Urinary bladder (tissue), 4 donors: ENCODE measurements around the gene STBD1. TPM values are rescaled to one million over a fixed set of nuclear protein-coding genes. Genes with fewer than 3 reads are reported as not detected.

Experiments used
- DNase-seq: peaks from one replicate; pipeline ENCODE4 v3.0.0-alpha.2; 2015; ENCODE audit errors: extremely low spot score
- H3K27ac ChIP-seq: one replicate; pipeline ENCODE4 v1.5.1; 2013; ENCODE audit warnings: low read depth, mild to moderate bottlenecking, moderate library complexity
- H3K36me3 ChIP-seq: one replicate; pipeline ENCODE4 v1.6.1; 2013; ENCODE audit warnings: mild to moderate bottlenecking, moderate library complexity; ENCODE audit not compliant: insufficient read depth
- H3K4me1 ChIP-seq: one replicate; pipeline ENCODE4 v1.6.1; 2013; ENCODE audit warnings: mild to moderate bottlenecking, moderate library complexity; ENCODE audit not compliant: insufficient read depth
- H3K4me3 ChIP-seq: one replicate; pipeline ENCODE4 v1.5.1; 2013; ENCODE audit warnings: low read depth, low read length
- WGBS: extraction: QIAGEN DNeasy Blood & Tissue Kit; methylation state at CpG from one replicate; pipeline ENCODE4 v1.1.7; 2013; 5-methylcytosine and 5-hydroxymethylcytosine counted together
- polyA plus RNA-seq: library from polyadenylated mRNA; stranded (reverse); fragments of 200-250 nt; gene quantifications from one replicate; pipeline ENCODE4 v1.2.3, GENCODE V29; 2013
- total RNA-seq: library from RNA; depleted of rRNA; stranded (reverse); fragments of >200 nt; gene quantifications from one replicate; pipeline ENCODE4 v1.2.3, GENCODE V29; 2014
- donor health status: healthy with polysubstance abuse.
- donor health status: healthy.

STBD1 gene
- total RNA-seq (9.1 TPM), polyA plus RNA-seq (22.5 TPM)

GRCh38 chr4:76305971-76306881 is at the start of gene STBD1:
Gene STBD1 (plus strand): TSS chr4:76306733. CDS start chr4:76306770, 37 bp downstream.
- peak within 1 kb of the TSS; percentile 87 for H3K27ac ChIP-seq
- peak; percentile 4 for DNase-seq
- under 1% methylated on average over 85 of the region's 85 CpGs for WGBS
- H3K4me1 ChIP-seq: peaks cover 3% of the 10 kb centered on the region
- no peaks in the 10 kb centered on the region for H3K36me3 ChIP-seq
- peak within 1 kb of the TSS; percentile 75 for H3K4me3 ChIP-seq

GRCh38 chr4:76256968-76257367 is 49.6 kb upstream of the STBD1 start:
- WGBS: 88% methylated on average over 1 of the region's 1 CpG
- H3K4me3 ChIP-seq: no peak overlapping the region
- DNase-seq: no peak
- H3K27ac ChIP-seq: no peak overlapping the region
- H3K36me3 ChIP-seq: no peaks in the 10 kb centered on the region
- no peaks in the 10 kb centered on the region for H3K4me1 ChIP-seq

- WGBS: 95% methylated on average over 3 of the region's 3 CpGs
- H3K36me3 ChIP-seq: no peaks in the 10 kb centered on the region
- no peaks in the 10 kb centered on the region for H3K4me1 ChIP-seq
- no peak overlapping the region for H3K27ac ChIP-seq
- no peak overlapping the region for H3K4me3 ChIP-seq
- DNase-seq: no peak
Measured at GRCh38 chr4:76257824-76258223, 48.7 kb upstream of the STBD1 start.

GRCh38 chr4:76260571-76260970 is 46.0 kb upstream of the STBD1 start:
- no peak overlapping the region for H3K27ac ChIP-seq
- no peak overlapping the region for H3K4me3 ChIP-seq
- no peak for DNase-seq
- WGBS: 84% methylated on average over 1 of the region's 1 CpG
- H3K36me3 ChIP-seq: no peaks in the 10 kb centered on the region
- H3K4me1 ChIP-seq: no peaks in the 10 kb centered on the region

- DNase-seq: no peak
- Histone ChIP-seq H3K4me3 (no peak overlapping the region), H3K36me3 (no peaks in the 10 kb centered on the region), H3K27ac (no peak overlapping the region), H3K4me1 (no peaks in the 10 kb centered on the region)
- 88% methylated on average over 6 of the region's 6 CpGs for WGBS
Measured at GRCh38 chr4:76265631-76266218, 40.8 kb upstream of the STBD1 start.

- DNase-seq: no peak
- no peak overlapping the region for H3K4me3 ChIP-seq
- WGBS: 71% methylated on average over 3 of the region's 3 CpGs
- H3K27ac ChIP-seq: no peak overlapping the region
- H3K36me3 ChIP-seq: no peaks in the 10 kb centered on the region
- H3K4me1 ChIP-seq: no peaks in the 10 kb centered on the region
Measured at GRCh38 chr4:76266627-76267026, 39.9 kb upstream of the STBD1 start.

- Histone ChIP-seq H3K4me1 (no peaks in the 10 kb centered on the region), H3K27ac (no peak overlapping the region), H3K36me3 (no peaks in the 10 kb centered on the region), H3K4me3 (no peak overlapping the region)
- no peak for DNase-seq
- WGBS: 95% methylated on average over 6 of the region's 6 CpGs
Measured at GRCh38 chr4:76267811-76268210, 38.7 kb upstream of the STBD1 start.

- Histone ChIP-seq H3K27ac (no peak overlapping the region), H3K36me3 (no peaks in the 10 kb centered on the region), H3K4me3 (no peak overlapping the region), H3K4me1 (no peaks in the 10 kb centered on the region)
- DNase-seq: no peak
- 84% methylated on average over 11 of the region's 11 CpGs for WGBS
Measured at GRCh38 chr4:76270244-76271175, 36.0 kb upstream of the STBD1 start.

- no peaks in the 10 kb centered on the region for H3K36me3 ChIP-seq
- no peak overlapping the region for H3K27ac ChIP-seq
- no peak overlapping the region for H3K4me3 ChIP-seq
- WGBS: 94% methylated on average over 6 of the region's 6 CpGs
- no peaks in the 10 kb centered on the region for H3K4me1 ChIP-seq
- no peak for DNase-seq
Measured at GRCh38 chr4:76271248-76271647, 35.3 kb upstream of the STBD1 start.

GRCh38 chr4:76272073-76272472 is 34.5 kb upstream of the STBD1 start:
- no peak overlapping the region for H3K27ac ChIP-seq
- H3K4me3 ChIP-seq: no peak overlapping the region
- H3K36me3 ChIP-seq: no peaks in the 10 kb centered on the region
- no peak for DNase-seq
- H3K4me1 ChIP-seq: no peaks in the 10 kb centered on the region

- 85% methylated on average over 1 of the region's 1 CpG for WGBS
- DNase-seq: no peak
Measured at GRCh38 chr4:76272582-76272981, 34.0 kb upstream of the STBD1 start.

GRCh38 chr4:76272999-76273398 is 33.5 kb upstream of the STBD1 start:
- H3K4me1 ChIP-seq: no peaks in the 10 kb centered on the region
- 87% methylated on average over 5 of the region's 5 CpGs for WGBS
- no peak overlapping the region for H3K4me3 ChIP-seq
- H3K27ac ChIP-seq: no peak overlapping the region
- no peaks in the 10 kb centered on the region for H3K36me3 ChIP-seq
- no peak for DNase-seq

More at GRCh38 chr4:76272582-76272981, 34.0 kb upstream of the STBD1 start:
- Histone ChIP-seq H3K27ac (no peak overlapping the region), H3K36me3 (no peaks in the 10 kb centered on the region), H3K4me3 (no peak overlapping the region), H3K4me1 (no peaks in the 10 kb centered on the region)

- no peaks in the 10 kb centered on the region for H3K4me1 ChIP-seq
- no peak for DNase-seq
- 74% methylated on average over 3 of the region's 3 CpGs for WGBS
- no peak overlapping the region for H3K4me3 ChIP-seq
- no peak overlapping the region for H3K27ac ChIP-seq
- H3K36me3 ChIP-seq: no peaks in the 10 kb centered on the region
Measured at GRCh38 chr4:76275486-76276124, 30.9 kb upstream of the STBD1 start.
